HepG2 (cell line): ENCODE measurements around the gene SYN1. TPM values are rescaled to one million over a fixed set of nuclear protein-coding genes. Genes with fewer than 3 reads are reported as not detected.

ENCODE experiments used
- CERS6 ChIP-seq: sonication (generic); formaldehyde crosslinking; IDR thresholded peaks from 2 replicates; pipeline ENCODE4 v1.5.0; 2020; ENCODE audit warnings: missing genetic modification reagents
- FLYWCH1 ChIP-seq: sonication (generic); formaldehyde crosslinking; IDR thresholded peaks from 2 replicates; pipeline ENCODE4 v1.8.1; 2023; ENCODE audit warnings: mild to moderate bottlenecking, missing genetic modification reagents
- FOXK2 ChIP-seq: fragments of 450-650 bp; IDR thresholded peaks from 2 replicates; pipeline ENCODE4 v1.6.1; 2016
- HOXA5 ChIP-seq: sonication (generic); formaldehyde crosslinking; IDR thresholded peaks from 2 replicates; pipeline ENCODE4 v1.4.0; 2020; ENCODE audit warnings: missing genetic modification reagents
- KDM2A ChIP-seq: sonication (generic); formaldehyde crosslinking; IDR thresholded peaks from 2 replicates; pipeline ENCODE4 v1.4.0; 2020; ENCODE audit warnings: low read depth, missing genetic modification reagents, borderline replicate concordance
- MAZ ChIP-seq, 2 experiments: sonication (generic) in 1 of 2; formaldehyde crosslinking in 1 of 2; IDR thresholded peaks; 2 replicates each; pipeline versions ENCODE4 v1.5.0 to v1.6.1; 2012 to 2020; ENCODE audit warnings: low read depth in 2 of 2, mild to moderate bottlenecking in 2 of 2, borderline replicate concordance in 1 of 2, improper control_type of control experiment in 1 of 2, low read length in 1 of 2, missing genetic modification reagents in 1 of 2, moderate library complexity in 1 of 2
- NKX3-1 ChIP-seq: sonication (generic); formaldehyde crosslinking; IDR thresholded peaks from 2 replicates; pipeline ENCODE4 v1.5.0; 2020; ENCODE audit warnings: missing genetic modification reagents
- NONO ChIP-seq, 2 experiments: fragments of 450-650 bp in 1 of 2; sonication (generic) in 1 of 2; formaldehyde crosslinking in 1 of 2; IDR thresholded peaks in 1 of 2; conservative IDR thresholded peaks in 1 of 2; 2 replicates each; pipeline versions ENCODE4 v1.6.1 to v1.8.0; 2017 to 2022; ENCODE audit warnings: mild to moderate bottlenecking in 1 of 2, missing genetic modification reagents in 1 of 2, moderate library complexity in 1 of 2
- NR3C1 ChIP-seq: sonication (generic); formaldehyde crosslinking; IDR thresholded peaks from 2 replicates; pipeline ENCODE4 v1.4.0; 2020; ENCODE audit warnings: missing genetic modification reagents
- SALL1 ChIP-seq: sonication (generic); formaldehyde crosslinking; IDR thresholded peaks from 2 replicates; pipeline ENCODE4 v1.8.0; 2022; ENCODE audit warnings: mild to moderate bottlenecking, missing genetic modification reagents
- SIN3A ChIP-seq: IDR thresholded peaks from 2 replicates; pipeline ENCODE4 v1.6.1; 2011; ENCODE audit warnings: low read depth, mild to moderate bottlenecking, control low read depth, low read length, borderline replicate concordance
- ZBTB34 ChIP-seq: sonication (generic); formaldehyde crosslinking; IDR thresholded peaks from 2 replicates; pipeline ENCODE4 v1.8.0; 2022; ENCODE audit warnings: mild to moderate bottlenecking, missing genetic modification reagents
- ZFP41 ChIP-seq: sonication (generic); formaldehyde crosslinking; IDR thresholded peaks from 2 replicates; pipeline ENCODE4 v1.4.0; 2020; ENCODE audit warnings: mild to moderate bottlenecking, missing genetic modification reagents, borderline replicate concordance
- ZFP91 ChIP-seq: sonication (generic); formaldehyde crosslinking; IDR thresholded peaks from 2 replicates; pipeline ENCODE4 v1.9.0; 2022; ENCODE audit warnings: missing genetic modification reagents, mild to moderate bottlenecking, borderline replicate concordance
- ZNF274 ChIP-seq: sonication (generic); formaldehyde crosslinking; IDR thresholded peaks from 2 replicates; pipeline ENCODE4 v1.5.1; 2020; ENCODE audit warnings: mild to moderate bottlenecking, missing genetic modification reagents
- ZNF326 ChIP-seq: sonication (generic); formaldehyde crosslinking; IDR thresholded peaks from 2 replicates; pipeline ENCODE4 v1.4.0; 2020; ENCODE audit warnings: missing genetic modification reagents, borderline replicate concordance
- ZNF331 ChIP-seq: sonication (generic); formaldehyde crosslinking; IDR thresholded peaks from 2 replicates; pipeline ENCODE4 v1.4.0; 2020; ENCODE audit warnings: missing genetic modification reagents
- ZNF335 ChIP-seq: sonication (generic); formaldehyde crosslinking; IDR thresholded peaks from 2 replicates; pipeline ENCODE4 v1.4.0; 2020; ENCODE audit warnings: missing genetic modification reagents
- ZSCAN21 ChIP-seq: sonication (generic); formaldehyde crosslinking; IDR thresholded peaks from 2 replicates; pipeline ENCODE4 v1.8.0; 2022; ENCODE audit warnings: mild to moderate bottlenecking, missing genetic modification reagents, moderate library complexity, borderline replicate concordance
- polyA plus RNA-seq, 8 experiments: library from polyadenylated mRNA; depleted of rRNA in 3 of 8; stranded (reverse) in 7 of 8; unstranded in 1 of 8; fragments of >200 nt; fragmentation: Illumina TruSeq in 4 of 8; extraction: Trizol in 4 of 8; gene quantifications; 2 replicates each; pipeline versions ENCODE4 v1.2.1 to v1.2.3, GENCODE V29; 2011 to 2016; ENCODE audit warnings: low read depth in 4 of 8, missing spikeins in 1 of 8, mixed read lengths in 1 of 8; ENCODE audit not compliant: insufficient read depth in 1 of 8
- total RNA-seq, 5 experiments: library from RNA; depleted of rRNA; stranded (reverse); fragments of >200 nt; fragmentation: Illumina TruSeq; extraction: Trizol; gene quantifications; 2 replicates each; pipeline ENCODE4 v1.2.3, GENCODE V29; 2016; ENCODE audit warnings: low read depth in 1 of 5
- TF ChIP-seq, protein P1 (sequence below): sonication (generic); formaldehyde crosslinking; IDR thresholded peaks from 2 replicates; pipeline ENCODE4 v1.8.0; 2022; ENCODE audit warnings: mild to moderate bottlenecking, missing genetic modification reagents, borderline replicate concordance
- TF ChIP-seq, protein P2 (sequence below): fragments of 450-650 bp; IDR thresholded peaks from 2 replicates; pipeline ENCODE4 v1.6.1; 2016

SYN1 gene
- total and polyA plus RNA-seq, 2 of the 13 experiments (the other 11 are each of a cell fraction or from before 2014, with no cell fraction given): not detected

DNA sequence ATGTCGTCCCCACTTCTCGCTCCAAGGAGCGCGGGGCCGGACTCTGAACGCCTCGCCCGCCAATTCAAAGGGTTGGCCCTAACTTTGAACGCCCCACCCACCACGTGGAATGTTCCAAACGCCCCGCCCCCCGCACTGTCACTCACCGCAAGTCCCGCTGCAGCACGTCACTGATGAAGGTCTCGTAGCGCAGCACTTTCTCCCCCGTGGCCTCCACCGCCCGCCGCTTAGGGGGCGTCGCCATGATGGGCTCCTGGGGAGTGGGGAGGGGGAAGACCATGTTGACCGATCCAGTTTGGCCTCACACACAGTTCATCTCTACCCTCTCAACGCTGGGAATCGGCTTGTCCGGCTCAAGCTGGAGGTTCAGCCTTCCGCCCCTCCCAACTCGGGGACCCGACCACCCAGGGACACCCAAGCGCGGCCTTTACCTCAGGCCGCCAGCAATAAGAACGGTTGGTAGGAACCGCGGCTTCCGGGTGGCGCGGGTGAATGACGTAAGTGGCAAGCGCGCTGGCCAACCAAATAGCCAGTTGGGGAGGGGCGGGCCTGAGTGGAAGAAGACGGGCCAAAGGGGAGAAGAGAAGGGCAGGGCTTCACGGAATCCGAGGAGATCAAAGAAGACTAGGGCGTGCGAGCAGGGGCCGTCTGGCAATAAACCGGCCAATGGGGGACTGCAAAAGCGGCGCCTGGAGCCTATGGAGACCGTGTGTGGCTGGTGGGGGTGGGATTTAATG lies 39.2 kb upstream of the SYN1 start, which contains the start of gene UXT (continued):
- TF ChIP-seq, protein P1, sequence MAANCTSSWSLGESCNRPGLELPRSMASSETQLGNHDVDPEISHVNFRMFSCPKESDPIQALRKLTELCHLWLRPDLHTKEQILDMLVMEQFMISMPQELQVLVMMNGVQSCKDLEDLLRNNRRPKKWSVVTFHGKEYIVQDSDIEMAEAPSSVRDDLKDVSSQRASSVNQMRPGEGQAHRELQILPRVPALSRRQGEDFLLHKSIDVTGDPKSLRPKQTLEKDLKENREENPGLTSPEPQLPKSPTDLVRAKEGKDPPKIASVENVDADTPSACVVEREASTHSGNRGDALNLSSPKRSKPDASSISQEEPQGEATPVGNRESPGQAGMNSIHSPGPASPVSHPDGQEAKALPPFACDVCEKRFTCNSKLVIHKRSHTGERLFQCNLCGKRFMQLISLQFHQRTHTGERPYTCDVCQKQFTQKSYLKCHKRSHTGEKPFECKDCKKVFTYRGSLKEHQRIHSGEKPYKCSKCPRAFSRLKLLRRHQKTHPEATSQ (CRISPR knock-in tag): 0 out of 2 replicates have a peak, but pooled peaks have one; percentile 8
- TF ChIP-seq NONO (IDR thresholded peaks at IDR 0.05): no peak
- peak; percentile 59 for TF ChIP-seq NONO (CRISPR knock-in tag; conservative IDR thresholded peaks at IDR 0.05)
- peak; percentile 30; the same call in 1 of the 2 replicates for TF ChIP-seq SIN3A
- TF ChIP-seq ZNF335 (CRISPR knock-in tag): peak; percentile 52; the same call in 1 of the 2 replicates
- no peak for TF ChIP-seq MAZ (IDR thresholded peaks at IDR 0.05; ENCODE audit: borderline replicate concordance, low read depth, low read length)
- TF ChIP-seq MAZ (CRISPR knock-in tag; IDR thresholded peaks at IDR 0.05; ENCODE audit: low read depth): peak; percentile 32; the same call in 1 of the 2 replicates
- TF ChIP-seq NR3C1: no peak
- TF ChIP-seq ZNF331: peak; percentile 38; the same call in 1 of the 2 replicates
- TF ChIP-seq SALL1 (CRISPR knock-in tag): peak; percentile 70
- TF ChIP-seq ZNF274: peak; percentile 42; the same call in 1 of the 2 replicates
- TF ChIP-seq ZBTB34: 0 out of 2 replicates have a peak, but pooled peaks have one; percentile 28
- TF ChIP-seq CERS6: no peak
- TF ChIP-seq FOXK2: peak; percentile 44; the same call in 1 of the 2 replicates
- peak; percentile 71; the same call in 1 of the 2 replicates for TF ChIP-seq ZFP91
- no peak for TF ChIP-seq FLYWCH1 (CRISPR knock-in tag)
- TF ChIP-seq, protein P2, sequence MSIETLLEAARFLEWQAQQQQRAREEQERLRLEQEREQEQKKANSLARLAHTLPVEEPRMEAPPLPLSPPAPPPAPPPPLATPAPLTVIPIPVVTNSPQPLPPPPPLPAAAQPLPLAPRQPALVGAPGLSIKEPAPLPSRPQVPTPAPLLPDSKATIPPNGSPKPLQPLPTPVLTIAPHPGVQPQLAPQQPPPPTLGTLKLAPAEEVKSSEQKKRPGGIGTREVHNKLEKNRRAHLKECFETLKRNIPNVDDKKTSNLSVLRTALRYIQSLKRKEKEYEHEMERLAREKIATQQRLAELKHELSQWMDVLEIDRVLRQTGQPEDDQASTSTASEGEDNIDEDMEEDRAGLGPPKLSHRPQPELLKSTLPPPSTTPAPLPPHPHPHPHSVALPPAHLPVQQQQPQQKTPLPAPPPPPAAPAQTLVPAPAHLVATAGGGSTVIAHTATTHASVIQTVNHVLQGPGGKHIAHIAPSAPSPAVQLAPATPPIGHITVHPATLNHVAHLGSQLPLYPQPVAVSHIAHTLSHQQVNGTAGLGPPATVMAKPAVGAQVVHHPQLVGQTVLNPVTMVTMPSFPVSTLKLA: peak; percentile 61
- no peak for TF ChIP-seq ZNF326
- peak; percentile 77 for TF ChIP-seq ZSCAN21 (CRISPR knock-in tag)
- peak; percentile 47; the same call in 1 of the 2 replicates for TF ChIP-seq KDM2A (CRISPR knock-in tag)
- TF ChIP-seq NKX3-1: peak; percentile 48; the same call in 1 of the 2 replicates
- peak; percentile 38; the same call in 1 of the 2 replicates for TF ChIP-seq HOXA5 (CRISPR knock-in tag)
- peak; percentile 37; the same call in 1 of the 2 replicates for TF ChIP-seq ZFP41
